ENCODE data around the gene ERC2.

Gene ERC2

GRCh38 chr3:56365905-56366640 is 102.2 kb downstream of the ERC2 start:
- no peak for DNase-seq

- no peak for DNase-seq
Measured at GRCh38 chr3:56364665-56365064, 103.6 kb downstream of the ERC2 start.

- no peak for DNase-seq
Measured at GRCh38 chr3:56363720-56364119, 104.5 kb downstream of the ERC2 start.

- no peak for DNase-seq
Measured at GRCh38 chr3:56361731-56362130, 106.5 kb downstream of the ERC2 start.

- no peak for DNase-seq
Measured at GRCh38 chr3:56357266-56357665, 111.0 kb downstream of the ERC2 start.

GRCh38 chr3:56356808-56357207 is 111.5 kb downstream of the ERC2 start:
- DNase-seq = no peak

GRCh38 chr3:56355570-56356185 is 112.6 kb downstream of the ERC2 start:
- DNase-seq = no peak

GRCh38 chr3:56351537-56351936 is 116.7 kb downstream of the ERC2 start:
- DNase-seq = no peak

GRCh38 chr3:56347219-56347871 is 120.9 kb downstream of the ERC2 start:
- peak; percentile 17 for DNase-seq

- DNase-seq = peak; percentile 7
Measured at GRCh38 chr3:56342475-56342874, 125.8 kb downstream of the ERC2 start.

- DNase-seq = no peak
Measured at GRCh38 chr3:56339671-56340070, 128.6 kb downstream of the ERC2 start.

GRCh38 chr3:56339244-56339643 is 129.0 kb downstream of the ERC2 start:
- no peak for DNase-seq

GRCh38 chr3:56336023-56336422 is 132.2 kb downstream of the ERC2 start:
- DNase-seq = no peak

- DNase-seq = no peak
Measured at GRCh38 chr3:56324473-56324872, 143.8 kb downstream of the ERC2 start.

- no peak for DNase-seq
Measured at GRCh38 chr3:56323986-56324420, 144.3 kb downstream of the ERC2 start.

GRCh38 chr3:56322862-56323261 is 145.4 kb downstream of the ERC2 start:
- DNase-seq = no peak

- DNase-seq = no peak
Measured at GRCh38 chr3:56321892-56322291, 146.4 kb downstream of the ERC2 start.

GRCh38 chr3:56321383-56321782 is 146.9 kb downstream of the ERC2 start:
- DNase-seq = no peak

GRCh38 chr3:56320883-56321282 is 147.4 kb downstream of the ERC2 start:
- DNase-seq = no peak

- DNase-seq = no peak
Measured at GRCh38 chr3:56318891-56319290, 149.4 kb downstream of the ERC2 start.

- DNase-seq = no peak
Measured at GRCh38 chr3:56316944-56317343, 151.3 kb downstream of the ERC2 start.

GRCh38 chr3:56314842-56315241 is 153.4 kb downstream of the ERC2 start:
- DNase-seq = no peak

GRCh38 chr3:56309465-56309864 is 158.8 kb downstream of the ERC2 start:
- no peak for DNase-seq

GRCh38 chr3:56308471-56308870 is 159.8 kb downstream of the ERC2 start:
- no peak for DNase-seq
